ENCODE results near the gene GREM2.

The GREM2 gene

GRCh38 chr1:240611619-240612480 is at the start of gene GREM2:
Gene GREM2 (minus strand): TSS chr1:240612155. CDS start chr1:240493475, 118,680 bp downstream.
- peak in 1 of 4 experiments; percentile 4 for DNase-seq

DNA sequence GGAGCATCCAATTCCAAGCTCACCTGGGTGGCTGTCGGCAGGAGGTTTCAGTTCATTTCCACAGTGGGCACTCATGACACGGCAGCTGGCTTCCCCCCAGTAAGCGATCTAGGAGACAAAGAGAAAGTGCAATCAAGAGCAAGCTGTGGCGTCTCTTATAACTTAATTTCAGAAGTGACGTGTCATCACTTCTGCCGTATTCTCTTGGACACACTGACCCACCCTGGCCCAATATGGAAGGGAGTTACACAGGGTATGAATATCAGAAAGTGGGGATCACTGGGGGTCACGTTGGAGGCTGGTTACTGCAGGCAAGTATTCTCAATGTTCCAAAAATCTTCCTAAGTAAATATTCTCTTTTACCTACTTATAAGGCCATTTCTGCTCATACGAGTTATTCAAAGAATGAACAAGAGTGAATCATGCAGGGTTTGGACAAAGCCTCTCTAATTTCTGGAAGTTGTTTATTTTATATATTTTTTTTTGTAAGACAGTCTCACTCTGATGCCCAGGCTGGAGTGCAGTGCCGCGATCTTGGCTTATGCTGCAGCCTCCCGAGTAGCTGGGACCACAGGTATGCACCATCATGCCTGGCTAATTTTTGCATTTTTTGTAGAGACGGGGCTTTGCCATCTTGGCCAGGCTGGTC is 46.5 kb upstream of the GREM2 start:
- DNase-seq = no peak

DNA sequence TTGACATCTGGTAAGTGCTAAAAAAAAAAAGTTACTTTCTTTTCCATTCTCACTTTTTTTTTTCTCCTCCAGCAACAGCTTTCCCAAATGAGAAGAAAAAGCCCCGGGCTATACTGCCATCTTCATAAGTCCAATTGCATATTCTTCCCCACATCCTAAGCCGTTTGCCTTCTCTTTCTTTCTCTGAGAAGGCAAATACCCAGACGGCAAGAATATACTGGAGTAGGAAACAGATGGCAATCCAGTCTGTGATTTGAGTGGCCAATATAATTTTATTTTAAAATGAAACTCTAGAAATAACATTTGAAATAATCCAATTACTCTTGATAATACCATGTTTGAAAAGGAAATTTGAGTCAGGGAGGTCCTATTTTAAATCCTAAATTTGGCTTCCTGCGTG is 44.6 kb upstream of the GREM2 start:
- DNase-seq = no peak

GRCh38 chr1:240652961-240653409 is 41.0 kb upstream of the GREM2 start:
- DNase-seq = no peak

DNA sequence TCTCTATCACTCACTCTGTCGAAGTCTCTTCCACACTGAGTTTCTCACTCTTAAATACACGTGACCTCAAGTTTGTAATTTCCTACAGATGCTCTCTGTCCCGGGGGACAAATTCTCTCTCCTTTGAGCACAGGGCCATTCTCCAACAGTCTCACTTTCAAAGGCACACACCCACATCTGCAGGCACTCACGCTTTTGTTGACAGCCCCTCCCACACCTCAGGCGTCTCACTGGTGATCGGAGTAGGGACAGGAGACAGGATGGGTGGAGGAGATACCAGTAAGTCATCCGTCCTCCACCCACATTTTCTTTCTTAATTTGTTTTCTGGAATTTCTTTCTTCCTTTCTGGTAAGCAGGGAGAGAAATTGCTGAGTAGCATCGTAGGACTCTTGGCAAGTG is 40.6 kb upstream of the GREM2 start:
- no peak for DNase-seq

GRCh38 chr1:240650877-240651276 is 38.9 kb upstream of the GREM2 start:
- DNase-seq = no peak

DNA sequence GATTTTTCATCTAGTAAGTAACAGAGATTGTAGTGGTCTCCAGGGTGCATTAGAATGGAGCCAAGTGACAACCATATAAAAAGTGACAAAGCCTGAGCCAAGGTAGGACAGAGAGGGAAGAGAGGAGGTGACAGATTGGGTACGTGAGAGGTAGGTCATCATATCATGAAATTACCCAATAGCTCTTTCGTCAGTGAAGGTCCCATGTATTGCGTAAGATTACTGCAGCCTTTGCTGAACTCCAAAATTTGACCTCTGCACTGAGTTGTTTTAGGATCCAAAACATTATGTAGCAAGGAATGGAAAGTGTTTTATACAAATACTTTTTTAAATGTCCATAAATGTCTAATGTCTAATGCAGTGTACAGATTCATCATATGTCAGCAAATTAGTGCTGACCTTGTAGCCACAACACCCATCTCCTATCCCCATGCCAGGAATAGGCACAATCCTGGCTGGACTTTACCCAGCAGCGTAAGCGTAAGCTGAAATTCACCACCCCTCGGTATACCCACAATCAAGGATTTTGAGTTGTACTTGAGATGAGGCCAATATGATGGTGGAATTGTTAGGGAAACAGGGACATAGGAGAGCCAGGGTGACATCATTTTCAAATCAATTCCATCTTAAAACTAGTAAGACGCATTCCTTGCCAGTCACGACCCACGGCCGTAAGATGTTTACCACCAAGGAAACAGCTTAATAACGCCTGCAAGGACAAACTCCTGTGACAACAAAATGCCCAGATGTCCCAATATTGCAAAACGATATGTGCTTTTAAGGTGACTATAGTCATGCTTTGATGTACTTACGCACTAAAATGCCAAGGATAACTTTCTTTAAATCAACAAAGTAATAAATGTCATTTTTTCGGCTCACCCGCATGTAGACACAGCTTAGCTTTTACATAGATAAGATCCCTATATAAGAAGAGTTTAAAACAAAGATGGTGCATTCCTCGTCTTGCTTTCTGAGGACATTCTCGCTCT is 38.1 kb upstream of the GREM2 start:
- DNase-seq = no peak

DNA sequence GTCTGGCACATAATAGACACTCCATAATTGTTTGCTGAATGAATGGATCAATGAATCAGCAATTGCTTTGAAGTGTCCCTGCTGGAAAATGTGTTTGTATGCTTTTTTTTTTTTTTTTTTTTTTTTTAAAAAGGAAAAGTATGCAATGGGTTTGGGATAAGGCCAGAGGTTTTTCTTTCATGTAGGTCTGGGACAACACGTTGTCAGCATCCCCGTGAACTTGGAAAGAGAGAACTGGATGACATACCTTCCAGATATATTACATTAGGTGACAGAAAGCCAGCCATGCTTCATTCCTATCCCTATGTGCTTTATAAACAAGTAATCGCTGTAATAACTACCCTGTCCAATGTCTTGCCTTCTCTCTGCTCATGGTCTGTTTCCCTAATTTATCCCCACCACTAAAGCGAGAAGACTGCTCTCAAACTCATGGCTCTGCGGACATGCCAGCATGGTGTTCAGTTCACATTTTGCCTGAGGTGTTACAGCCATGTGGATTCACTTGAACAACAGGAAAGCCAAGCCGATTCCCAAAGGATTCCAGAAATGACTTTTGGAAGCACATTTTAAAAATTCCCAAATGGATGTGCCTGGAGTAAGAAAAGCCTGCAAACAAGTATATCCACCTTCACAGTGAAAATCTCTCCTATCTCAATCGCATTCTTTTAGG is 34.8 kb upstream of the GREM2 start:
- no peak for DNase-seq

DNA sequence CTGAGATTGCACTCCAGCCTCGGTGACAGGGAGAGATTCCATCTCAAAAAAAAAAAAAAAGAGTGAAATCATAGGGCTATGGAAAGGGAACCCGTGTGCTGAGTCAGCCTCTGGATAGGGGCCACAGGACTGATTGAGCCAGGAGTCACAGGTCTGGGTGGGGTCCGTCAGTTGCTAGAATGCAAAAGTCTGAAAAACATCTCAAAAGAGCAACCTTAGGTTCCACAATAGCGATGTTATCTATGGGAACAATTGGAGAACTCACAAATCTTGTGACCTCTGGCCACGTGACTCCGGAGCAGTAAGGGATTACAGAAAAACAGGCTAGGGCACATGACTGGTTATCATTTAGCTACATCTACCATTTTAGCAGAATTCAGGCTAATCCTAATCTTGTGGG is 32.8 kb upstream of the GREM2 start:
- DNase-seq = no peak

DNA sequence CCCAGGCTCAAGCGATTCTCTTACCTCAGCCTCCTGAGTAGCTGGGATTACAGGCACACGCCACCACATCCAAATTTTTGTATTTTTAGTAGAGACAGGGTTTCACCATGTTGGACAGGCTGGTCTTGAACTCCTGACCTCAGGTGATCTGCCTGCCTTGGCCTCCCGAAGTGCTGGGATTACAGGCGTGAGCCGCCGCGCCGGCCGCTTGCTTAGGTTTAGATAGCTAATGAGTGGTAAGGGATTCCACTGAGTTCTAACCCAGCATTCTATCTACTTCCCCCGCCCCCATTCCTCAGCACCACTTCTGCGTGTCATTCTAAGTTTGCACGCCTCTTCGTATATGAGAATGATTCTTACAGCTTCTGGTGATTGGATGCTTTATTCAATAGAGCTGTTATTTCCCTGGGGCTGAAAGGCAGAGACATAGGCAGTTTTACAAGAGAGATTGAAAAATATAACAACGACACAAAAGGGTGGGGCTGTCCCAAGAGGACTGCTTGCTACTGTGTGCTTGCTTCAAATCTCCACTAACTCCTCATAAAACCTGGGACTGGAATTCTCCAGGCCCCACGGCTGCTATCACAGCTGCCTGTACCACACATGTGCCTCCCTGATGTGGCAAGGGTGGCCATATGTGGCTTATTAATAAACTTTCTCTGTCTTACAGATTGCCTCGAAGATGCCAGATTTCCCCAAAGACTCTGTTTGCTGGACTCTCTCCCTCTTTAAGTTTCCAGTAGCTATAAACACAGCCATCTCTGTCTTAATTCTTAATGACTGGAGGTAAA is 23.7 kb upstream of the GREM2 start:
- no peak for DNase-seq

GRCh38 chr1:240630409-240630808 is 18.5 kb upstream of the GREM2 start:
- no peak for DNase-seq

DNA sequence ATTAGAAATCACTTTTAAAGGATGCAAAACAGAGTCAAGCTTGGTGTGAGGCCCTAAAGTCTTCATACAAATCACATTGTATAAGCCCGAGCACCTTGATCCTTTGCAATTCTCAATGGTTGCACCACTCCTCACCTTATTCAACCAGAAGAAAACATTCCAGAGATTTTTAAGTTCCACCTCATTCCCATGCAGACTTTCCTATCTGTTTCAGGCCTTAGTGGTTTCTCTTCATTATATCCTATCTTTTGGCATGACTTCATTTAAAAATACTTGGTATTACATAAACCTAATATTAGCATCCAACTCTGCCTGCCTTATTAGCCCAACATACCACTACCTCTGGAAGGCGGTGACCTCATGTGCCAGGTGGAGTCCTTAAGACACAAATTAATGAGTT is 9.3 kb upstream of the GREM2 start:
- no peak for DNase-seq

DNA sequence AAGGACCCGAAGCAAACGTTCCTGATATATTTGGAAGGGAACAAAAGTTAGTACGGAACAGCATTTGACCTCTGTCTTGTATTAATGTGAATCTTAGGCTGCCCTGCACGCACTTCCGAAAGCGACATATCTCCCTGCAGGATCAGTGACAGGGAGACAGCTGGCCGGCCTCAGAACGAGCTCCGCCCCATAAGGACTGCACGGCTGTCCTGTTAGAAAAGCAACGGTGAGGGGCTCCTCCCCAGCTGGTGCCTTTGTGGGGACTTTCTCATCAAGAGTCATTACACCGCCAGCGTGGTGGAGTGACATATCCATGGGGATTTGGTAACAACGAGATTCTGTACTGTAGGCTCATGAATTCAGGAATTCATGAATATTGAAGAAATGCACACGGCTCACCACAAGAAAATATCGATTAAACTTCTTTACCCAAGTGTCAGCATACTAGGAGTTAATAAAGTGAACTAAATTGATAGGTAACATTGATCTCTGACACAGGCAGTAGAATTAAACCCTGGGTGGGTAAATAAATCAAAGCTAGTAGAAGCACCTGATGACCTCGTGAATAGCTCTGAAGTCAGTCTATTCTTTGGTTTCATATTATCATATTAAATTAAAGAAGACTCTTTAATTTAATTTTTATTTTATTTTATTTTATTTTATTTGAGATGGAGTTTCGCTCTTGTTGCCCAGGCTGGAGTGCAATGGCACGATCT is 8.1 kb upstream of the GREM2 start:
- no peak for DNase-seq

GRCh38 chr1:240619357-240619756 is 7.4 kb upstream of the GREM2 start:
- DNase-seq = no peak

GRCh38 chr1:240618946-240619345 is 7.0 kb upstream of the GREM2 start:
- no peak for DNase-seq

GRCh38 chr1:240616018-240616417 is 4.1 kb upstream of the GREM2 start:
- no peak for DNase-seq

- no peak for DNase-seq
These were observed 1.6 kb upstream of the GREM2 start for GRCh38 chr1:240613356-240614142.

DNA sequence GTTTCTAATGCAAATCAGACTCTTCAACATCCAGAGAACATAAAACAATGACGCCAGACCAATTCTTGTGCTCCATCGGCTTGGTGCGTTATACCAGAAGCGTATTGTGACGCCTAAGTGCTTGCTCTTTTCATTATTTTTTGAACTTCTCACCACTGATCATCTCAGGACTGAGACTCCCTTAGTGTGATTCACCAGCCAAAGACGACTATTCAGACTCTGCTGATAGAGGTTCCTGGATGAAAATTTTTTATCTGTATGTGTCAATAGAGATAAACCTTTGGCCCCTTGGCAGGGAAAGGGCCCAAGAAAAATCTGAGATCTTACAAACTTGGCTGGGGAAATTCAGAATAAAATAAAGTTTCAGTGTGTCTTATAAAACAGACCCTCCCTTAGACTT is 856 bp upstream of the GREM2 start:
- no peak for DNase-seq

GRCh38 chr1:240611228-240611618 is 732 bp downstream of the GREM2 start:
- DNase-seq = no peak

GRCh38 chr1:240610636-240611035 is 1.3 kb downstream of the GREM2 start:
- DNase-seq = no peak
